Neuronal stem cell (in vitro differentiated cells): ENCODE data around the gene THRA.

Experiments used
- DNase-seq: peaks from one replicate; pipeline ENCODE4 v3.0.0-alpha.2; 2013; ENCODE audit warnings: low spot score
- H2AFZ ChIP-seq: one replicate; pipeline ENCODE4 v1.6.1; 2013; ENCODE audit warnings: mild to moderate bottlenecking, low read length, inconsistent platforms
- H2AK5ac ChIP-seq: 2 replicates; pipeline ENCODE4 v1.6.1; 2013; ENCODE audit warnings: low read depth, mild to moderate bottlenecking, inconsistent platforms, low read length, moderate library complexity, mixed read lengths
- H2BK120ac ChIP-seq: 2 replicates; pipeline ENCODE4 v1.6.1; 2013; ENCODE audit warnings: low read depth, mild to moderate bottlenecking, inconsistent platforms, low read length, moderate library complexity, mixed read lengths
- H2BK12ac ChIP-seq: one replicate; pipeline ENCODE4 v1.6.1; 2013; ENCODE audit warnings: low read length, inconsistent platforms
- H2BK15ac ChIP-seq: 2 replicates; pipeline ENCODE4 v1.6.1; 2013; ENCODE audit warnings: mild to moderate bottlenecking, low read length, inconsistent platforms, mixed read lengths
- H2BK5ac ChIP-seq: one replicate; pipeline ENCODE4 v1.6.1; 2013; ENCODE audit warnings: inconsistent platforms, mild to moderate bottlenecking, low read length, moderate library complexity
- H3K14ac ChIP-seq: one replicate; pipeline ENCODE4 v1.6.1; 2013; ENCODE audit warnings: low read length, inconsistent platforms
- H3K18ac ChIP-seq: 2 replicates; pipeline ENCODE4 v1.6.1; 2013; ENCODE audit warnings: low read length, inconsistent platforms
- H3K23ac ChIP-seq: 2 replicates; pipeline ENCODE4 v1.6.1; 2013; ENCODE audit warnings: low read depth, mild to moderate bottlenecking, mixed read lengths, low read length, inconsistent platforms; ENCODE audit not compliant: poor library complexity
- H3K27ac ChIP-seq: replicated peaks from 3 replicates; pipeline ENCODE4 v1.5.1; 2013; ENCODE audit warnings: low read length, inconsistent platforms
- H3K27me3 ChIP-seq, 3 experiments: 2 replicates each; pipeline ENCODE4 v1.6.1; 2013; ENCODE audit warnings: low read length in 3 of 3, mild to moderate bottlenecking in 2 of 3, inconsistent platforms in 1 of 3, low read depth in 1 of 3, mixed read lengths in 1 of 3, moderate library complexity in 1 of 3; ENCODE audit not compliant: control insufficient read depth in 3 of 3, insufficient read depth in 3 of 3
- H3K36me3 ChIP-seq, 2 donors: replicated peaks in 1 of 2; 2 replicates each; pipeline ENCODE4 v1.6.1; 2013; ENCODE audit warnings: low read length in 2 of 2; ENCODE audit not compliant: control insufficient read depth in 2 of 2, insufficient read depth in 2 of 2
- H3K4ac ChIP-seq: 2 replicates; pipeline ENCODE4 v1.6.1; 2013; ENCODE audit warnings: inconsistent platforms, mild to moderate bottlenecking, low read length, moderate library complexity
- H3K4me1 ChIP-seq, 2 donors: 1 replicate in 1 of 2; 2 replicates in 1 of 2; pipeline ENCODE4 v1.6.1; 2013; ENCODE audit warnings: low read length in 2 of 2, low read depth in 1 of 2; ENCODE audit not compliant: control insufficient read depth in 2 of 2, insufficient read depth in 1 of 2
- H3K4me2 ChIP-seq: one replicate; pipeline ENCODE4 v1.6.1; 2013; ENCODE audit warnings: mild to moderate bottlenecking, low read length, inconsistent platforms; ENCODE audit not compliant: insufficient read depth, poor library complexity, severe bottlenecking
- H3K4me3 ChIP-seq, 2 donors: 2 replicates each; pipeline ENCODE4 v1.5.1; 2013; ENCODE audit warnings: low read length in 2 of 2, mild to moderate bottlenecking in 2 of 2, inconsistent platforms in 1 of 2, moderate library complexity in 1 of 2
- H3K79me1 ChIP-seq: one replicate; pipeline ENCODE4 v1.6.1; 2013; ENCODE audit warnings: low read depth, mild to moderate bottlenecking, inconsistent platforms, low read length, moderate library complexity
- H3K9ac ChIP-seq: one replicate; pipeline ENCODE4 v1.6.1; 2013; ENCODE audit warnings: mild to moderate bottlenecking, low read depth, low read length, inconsistent platforms; ENCODE audit not compliant: poor library complexity
- H3K9me3 ChIP-seq, 2 donors: replicated peaks in 1 of 2; 2 replicates each; pipeline versions ENCODE3 to v1.6.1; 2013; ENCODE audit warnings: low read length in 2 of 2, mild to moderate bottlenecking in 2 of 2, inconsistent platforms in 1 of 2, low read depth in 1 of 2, mixed read lengths in 1 of 2, moderate library complexity in 1 of 2; ENCODE audit not compliant: control insufficient read depth in 2 of 2, insufficient read depth in 1 of 2
- H4K8ac ChIP-seq: one replicate; pipeline ENCODE4 v1.6.1; 2013; ENCODE audit warnings: low read depth, mild to moderate bottlenecking, inconsistent platforms, low read length, moderate library complexity
- H4K91ac ChIP-seq: one replicate; pipeline ENCODE4 v1.6.1; 2013; ENCODE audit warnings: low read length, low read depth, mild to moderate bottlenecking, inconsistent platforms; ENCODE audit not compliant: poor library complexity
- WGBS, 2 donors: extraction: QIAGEN DNeasy Blood & Tissue Kit; methylation state at CpG; one replicate each; pipeline ENCODE4 v1.1.7; 2013; ENCODE audit warnings: missing lambda C conversion rate in 2 of 2, mixed read lengths in 1 of 2; ENCODE audit not compliant: insufficient read length in 2 of 2, insufficient replicate concordance in 1 of 2; ENCODE audit errors: extremely low coverage in 2 of 2; 5-methylcytosine and 5-hydroxymethylcytosine counted together

THRA gene

GRCh38 chr17:40035162-40035559 is 27.6 kb upstream of the THRA start:
- Histone ChIP-seq H3K4ac (no peak overlapping the region), H4K91ac (no peak overlapping the region), H4K8ac (no peak overlapping the region), H2BK5ac (no peak overlapping the region), H3K4me3 (no peak overlapping the region), H3K27ac (no peak overlapping the region), H2AK5ac (no peak overlapping the region), H2BK15ac (no peak overlapping the region), H2BK12ac (no peak overlapping the region), H3K36me3 (peaks cover 32 to 70% of the 10 kb centered on the region in 2 donors), H3K27me3 (no peaks in the 10 kb centered on the region), H3K23ac (no peak overlapping the region), H3K9ac (no peak overlapping the region), H3K14ac (no peak overlapping the region), H2BK120ac (no peak overlapping the region), H3K4me2 (no peak overlapping the region), H2AFZ (no peak overlapping the region), H3K4me1 (peaks cover 4 to 5% of the 10 kb centered on the region in 2 donors), H3K79me1 (no peaks in the 10 kb centered on the region), H3K9me3 (no peaks in the 10 kb centered on the region), H3K18ac (no peak overlapping the region)
- WGBS, 2 donors: no CpG with 5 or more reads among the region's 12 CpGs
- DNase-seq: peak; percentile 61

GRCh38 chr17:40038882-40039513 is 23.8 kb upstream of the THRA start:
- Histone ChIP-seq H2AK5ac (no peak overlapping the region), H3K4me1 (peaks cover 4 to 5% of the 10 kb centered on the region in 2 donors), H3K79me1 (no peaks in the 10 kb centered on the region), H3K27me3 (no peaks in the 10 kb centered on the region), H4K8ac (no peak overlapping the region), H4K91ac (no peak overlapping the region), H2BK5ac (no peak overlapping the region), H3K14ac (no peak overlapping the region), H3K18ac (no peak overlapping the region), H3K23ac (no peak overlapping the region), H2BK15ac (no peak overlapping the region), H2AFZ (no peak overlapping the region), H2BK120ac (no peak overlapping the region), H3K4me2 (no peak overlapping the region), H2BK12ac (no peak overlapping the region), H3K9me3 (no peaks in the 10 kb centered on the region), H3K4me3 (no peak overlapping the region), H3K4ac (no peak overlapping the region), H3K9ac (no peak overlapping the region), H3K27ac (no peak overlapping the region), H3K36me3 (peaks cover 7 to 52% of the 10 kb centered on the region in 2 donors)
- DNase-seq: no peak
- no CpG with 5 or more reads among the region's 11 CpGs for WGBS, 2 donors

- WGBS, 2 donors: no CpG with 5 or more reads among the region's 2 CpGs
These were observed 21.6 kb upstream of the THRA start for GRCh38 chr17:40041196-40041595.

DNA sequence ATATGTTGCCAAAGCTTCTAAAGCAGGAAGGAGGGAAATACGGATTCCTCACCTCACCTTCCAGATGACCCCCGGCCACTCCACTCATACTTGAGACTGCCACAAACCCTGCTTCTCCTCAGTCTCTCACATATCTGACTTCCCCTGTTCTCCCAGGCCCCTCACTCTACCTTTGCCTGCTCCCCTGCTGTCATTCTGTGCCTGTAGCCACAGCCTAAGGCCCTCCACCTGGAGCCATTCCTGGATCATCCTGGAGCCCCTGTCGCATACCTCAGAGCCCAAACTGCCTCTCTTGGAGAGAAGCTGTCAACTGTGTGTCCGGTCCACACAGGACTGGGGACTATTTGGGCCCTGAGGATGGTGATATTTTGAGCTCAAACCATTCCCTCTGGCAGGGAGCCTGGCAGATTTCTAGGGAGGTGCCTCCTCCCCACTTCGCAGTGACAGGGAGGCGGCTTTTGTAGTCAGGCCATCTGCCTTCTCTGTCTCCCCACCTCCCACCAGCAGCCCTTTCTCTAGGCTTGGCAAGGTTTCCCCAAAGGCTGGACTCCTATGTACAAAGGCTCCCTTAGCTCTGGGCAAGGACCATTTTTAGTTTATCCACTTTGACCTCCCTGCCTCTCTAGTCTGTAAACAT is 6.3 kb upstream of the THRA start:
- H3K27ac ChIP-seq: no peak overlapping the region
- H2AK5ac ChIP-seq: peak overlapping the region; percentile 74
- no peak overlapping the region for H3K4ac ChIP-seq
- peaks cover 11 to 12% of the 10 kb centered on the region in 2 donors for H3K4me1 ChIP-seq
- H2BK15ac ChIP-seq: no peak overlapping the region
- no peak overlapping the region for H4K8ac ChIP-seq
- no peak overlapping the region for H3K4me3 ChIP-seq
- no CpG with 5 or more reads among the region's 6 CpGs for WGBS, 2 donors
- peak overlapping the region; percentile 68 for H2AFZ ChIP-seq
- no peak overlapping the region for H3K4me2 ChIP-seq
- H3K14ac ChIP-seq: no peak overlapping the region
- peaks cover 0 to 2% (median 0%) of the 10 kb centered on the region in 3 experiments for H3K27me3 ChIP-seq
- peaks cover 9 to 16% of the 10 kb centered on the region in 2 donors for H3K36me3 ChIP-seq
- no peak overlapping the region for H2BK5ac ChIP-seq
- H3K79me1 ChIP-seq: no peaks in the 10 kb centered on the region
- no peaks in the 10 kb centered on the region for H3K9me3 ChIP-seq
- no peak overlapping the region for H3K18ac ChIP-seq
- no peak overlapping the region for H2BK12ac ChIP-seq
- H3K9ac ChIP-seq: no peak overlapping the region
- H4K91ac ChIP-seq: no peak overlapping the region
- H2BK120ac ChIP-seq: no peak overlapping the region
- DNase-seq: no peak
- no peak overlapping the region for H3K23ac ChIP-seq

More at GRCh38 chr17:40041196-40041595, 21.6 kb upstream of the THRA start:
- DNase-seq: no peak
- H2BK15ac ChIP-seq: no peak overlapping the region
- H3K4ac ChIP-seq: no peak overlapping the region
- H2BK5ac ChIP-seq: no peak overlapping the region
- H3K79me1 ChIP-seq: no peaks in the 10 kb centered on the region
- no peak overlapping the region for H3K14ac ChIP-seq
- H4K91ac ChIP-seq: no peak overlapping the region
- no peak overlapping the region for H4K8ac ChIP-seq
- H3K36me3 ChIP-seq: peaks cover 4 to 44% of the 10 kb centered on the region in 2 donors
- no peak overlapping the region for H3K4me3 ChIP-seq
- no peak overlapping the region for H3K18ac ChIP-seq
- H3K23ac ChIP-seq: no peak overlapping the region
- H3K9me3 ChIP-seq: no peaks in the 10 kb centered on the region
- H2BK12ac ChIP-seq: no peak overlapping the region
- H3K9ac ChIP-seq: no peak overlapping the region
- H2BK120ac ChIP-seq: no peak overlapping the region
- no peak overlapping the region for H2AK5ac ChIP-seq
- H3K4me2 ChIP-seq: no peak overlapping the region
- peaks cover 0 to 3% of the 10 kb centered on the region in 2 donors for H3K4me1 ChIP-seq
- H3K27me3 ChIP-seq: no peaks in the 10 kb centered on the region
- no peak overlapping the region for H3K27ac ChIP-seq
- H2AFZ ChIP-seq: no peak overlapping the region
